ENCODE results near the gene HYI.

GRCh38 chr1:43404353-43404752 is 49.4 kb downstream of the HYI start:
- TF ChIP-seq CTCF (IDR thresholded peaks at IDR 0.05) (no peak), POLR2A (IDR thresholded peaks at IDR 0.05) (no peak)

Measured in lower leg skin (tissue), 3 donors.